HL-60 (cell line): Measurements from ENCODE around the gene GLT1D1.

Experiments
- DNase-seq, 2 experiments: peaks; one replicate each; pipeline ENCODE4 v3.0.0-alpha.2; 2010 to 2020; ENCODE audit warnings: low read depth in 1 of 2, low spot score in 1 of 2
- H3K27ac ChIP-seq: fragments of 250-450 bp; sonication (Bioruptor Pico); replicated peaks from 2 replicates; pipeline ENCODE4 v1.5.1; 2020; ENCODE audit warnings: mild to moderate bottlenecking, moderate library complexity
- H3K27me3 ChIP-seq: fragments of 250-450 bp; sonication (Bioruptor Pico); 2 replicates; pipeline ENCODE4 v1.5.1; 2021; ENCODE audit warnings: mild to moderate bottlenecking, moderate library complexity; ENCODE audit not compliant: insufficient read depth, poor library complexity, severe bottlenecking
- H3K4me3 ChIP-seq: replicated peaks from 2 replicates; pipeline ENCODE4 v1.5.1; 2011; ENCODE audit warnings: mild to moderate bottlenecking, control low read depth, low read length; ENCODE audit not compliant: insufficient read depth
- GABPA ChIP-seq: IDR thresholded peaks from 2 replicates; pipeline ENCODE4 v1.6.1; 2012; ENCODE audit warnings: low read depth
- POLR2AphosphoS5 ChIP-seq: IDR thresholded peaks from 2 replicates; pipeline ENCODE4 v1.6.1; 2012; ENCODE audit warnings: low read depth
- SPI1 ChIP-seq: IDR thresholded peaks from 2 replicates; pipeline ENCODE4 v1.6.1; 2012; ENCODE audit warnings: low read depth, mild to moderate bottlenecking, borderline replicate concordance
- TF ChIP-seq, protein P1 (sequence below): IDR thresholded peaks from one replicate; pipeline ENCODE4 v1.5.1; 2011; ENCODE audit warnings: low read length, control low read depth, inconsistent platforms; ENCODE audit not compliant: insufficient read depth
- TF ChIP-seq, protein P2 (sequence below): IDR thresholded peaks from 2 replicates; pipeline ENCODE4 v1.6.1; 2012; ENCODE audit warnings: low read depth; ENCODE audit not compliant: insufficient replicate concordance

Gene GLT1D1

DNA sequence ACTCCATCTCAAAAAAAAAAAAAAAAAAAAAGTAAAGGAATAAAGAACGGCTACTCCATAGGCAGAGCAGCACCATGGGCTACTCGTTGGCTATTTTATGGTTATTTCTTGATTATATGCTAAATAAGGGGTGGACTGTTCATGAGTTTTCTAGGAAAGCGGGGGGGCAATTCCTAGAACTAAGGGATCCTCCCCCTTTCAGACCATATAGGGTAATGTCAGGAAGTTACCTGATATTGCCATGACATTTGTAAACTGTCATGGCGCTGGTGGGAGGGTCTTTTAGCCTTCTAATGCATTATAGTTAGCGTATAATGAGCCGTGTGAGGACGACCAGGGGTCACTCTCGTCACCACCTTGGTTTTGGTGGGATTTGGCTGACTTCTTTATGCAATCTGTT lies 142.3 kb downstream of the GLT1D1 start:
- Histone ChIP-seq H3K27ac (no peak overlapping the region), H3K27me3 (no peaks in the 10 kb centered on the region), H3K4me3 (no peak overlapping the region)
- DNase-seq, result no peak
- TF ChIP-seq POLR2AphosphoS5 (no peak), GABPA (no peak), SPI1 (no peak)
- TF ChIP-seq, protein P1, sequence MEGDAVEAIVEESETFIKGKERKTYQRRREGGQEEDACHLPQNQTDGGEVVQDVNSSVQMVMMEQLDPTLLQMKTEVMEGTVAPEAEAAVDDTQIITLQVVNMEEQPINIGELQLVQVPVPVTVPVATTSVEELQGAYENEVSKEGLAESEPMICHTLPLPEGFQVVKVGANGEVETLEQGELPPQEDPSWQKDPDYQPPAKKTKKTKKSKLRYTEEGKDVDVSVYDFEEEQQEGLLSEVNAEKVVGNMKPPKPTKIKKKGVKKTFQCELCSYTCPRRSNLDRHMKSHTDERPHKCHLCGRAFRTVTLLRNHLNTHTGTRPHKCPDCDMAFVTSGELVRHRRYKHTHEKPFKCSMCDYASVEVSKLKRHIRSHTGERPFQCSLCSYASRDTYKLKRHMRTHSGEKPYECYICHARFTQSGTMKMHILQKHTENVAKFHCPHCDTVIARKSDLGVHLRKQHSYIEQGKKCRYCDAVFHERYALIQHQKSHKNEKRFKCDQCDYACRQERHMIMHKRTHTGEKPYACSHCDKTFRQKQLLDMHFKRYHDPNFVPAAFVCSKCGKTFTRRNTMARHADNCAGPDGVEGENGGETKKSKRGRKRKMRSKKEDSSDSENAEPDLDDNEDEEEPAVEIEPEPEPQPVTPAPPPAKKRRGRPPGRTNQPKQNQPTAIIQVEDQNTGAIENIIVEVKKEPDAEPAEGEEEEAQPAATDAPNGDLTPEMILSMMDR, result no peak
- TF ChIP-seq, protein P2, sequence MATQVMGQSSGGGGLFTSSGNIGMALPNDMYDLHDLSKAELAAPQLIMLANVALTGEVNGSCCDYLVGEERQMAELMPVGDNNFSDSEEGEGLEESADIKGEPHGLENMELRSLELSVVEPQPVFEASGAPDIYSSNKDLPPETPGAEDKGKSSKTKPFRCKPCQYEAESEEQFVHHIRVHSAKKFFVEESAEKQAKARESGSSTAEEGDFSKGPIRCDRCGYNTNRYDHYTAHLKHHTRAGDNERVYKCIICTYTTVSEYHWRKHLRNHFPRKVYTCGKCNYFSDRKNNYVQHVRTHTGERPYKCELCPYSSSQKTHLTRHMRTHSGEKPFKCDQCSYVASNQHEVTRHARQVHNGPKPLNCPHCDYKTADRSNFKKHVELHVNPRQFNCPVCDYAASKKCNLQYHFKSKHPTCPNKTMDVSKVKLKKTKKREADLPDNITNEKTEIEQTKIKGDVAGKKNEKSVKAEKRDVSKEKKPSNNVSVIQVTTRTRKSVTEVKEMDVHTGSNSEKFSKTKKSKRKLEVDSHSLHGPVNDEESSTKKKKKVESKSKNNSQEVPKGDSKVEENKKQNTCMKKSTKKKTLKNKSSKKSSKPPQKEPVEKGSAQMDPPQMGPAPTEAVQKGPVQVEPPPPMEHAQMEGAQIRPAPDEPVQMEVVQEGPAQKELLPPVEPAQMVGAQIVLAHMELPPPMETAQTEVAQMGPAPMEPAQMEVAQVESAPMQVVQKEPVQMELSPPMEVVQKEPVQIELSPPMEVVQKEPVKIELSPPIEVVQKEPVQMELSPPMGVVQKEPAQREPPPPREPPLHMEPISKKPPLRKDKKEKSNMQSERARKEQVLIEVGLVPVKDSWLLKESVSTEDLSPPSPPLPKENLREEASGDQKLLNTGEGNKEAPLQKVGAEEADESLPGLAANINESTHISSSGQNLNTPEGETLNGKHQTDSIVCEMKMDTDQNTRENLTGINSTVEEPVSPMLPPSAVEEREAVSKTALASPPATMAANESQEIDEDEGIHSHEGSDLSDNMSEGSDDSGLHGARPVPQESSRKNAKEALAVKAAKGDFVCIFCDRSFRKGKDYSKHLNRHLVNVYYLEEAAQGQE, result no peak

DNA sequence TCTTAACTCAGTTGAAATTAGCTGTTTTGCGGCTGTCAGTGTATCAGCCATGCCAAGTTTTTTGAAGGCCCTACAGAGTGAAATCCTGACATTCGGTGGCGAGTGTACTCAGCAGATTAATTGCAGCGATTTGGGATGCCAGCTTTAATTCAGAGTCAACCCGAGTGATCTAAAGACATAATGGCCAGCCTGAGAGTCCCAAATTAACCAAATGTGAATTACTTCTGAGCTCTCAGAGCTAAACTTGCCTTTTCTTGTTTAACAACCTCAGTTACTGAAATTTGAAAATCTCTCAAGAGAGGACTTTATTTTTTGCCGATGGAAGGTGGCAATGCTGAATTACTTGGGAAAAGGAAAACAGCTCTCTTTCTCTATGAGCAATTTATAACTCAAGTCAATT lies 148.5 kb downstream of the GLT1D1 start:
- no peak overlapping the region for H3K4me3 ChIP-seq
- H3K27me3 ChIP-seq, result no peaks in the 10 kb centered on the region
- TF ChIP-seq, protein P2, result no peak
- TF ChIP-seq SPI1 (no peak), POLR2AphosphoS5 (no peak), GABPA (no peak)
- TF ChIP-seq, protein P1, result no peak
- DNase-seq, result no peak
- H3K27ac ChIP-seq, result no peak overlapping the region

GRCh38 chr12:129002427-129002826 lies 149.1 kb downstream of the GLT1D1 start:
- Histone ChIP-seq H3K27ac (no peak overlapping the region), H3K27me3 (no peaks in the 10 kb centered on the region), H3K4me3 (no peak overlapping the region)
- no peak for TF ChIP-seq POLR2AphosphoS5
- TF ChIP-seq, protein P2, result no peak
- TF ChIP-seq GABPA, result no peak
- TF ChIP-seq SPI1, result no peak
- TF ChIP-seq, protein P1, result no peak
- no peak for DNase-seq
